Renal cortical epithelial cell (primary cell): Measurements from ENCODE around the gene ORC1. TPM values are rescaled to one million over a fixed set of nuclear protein-coding genes. Genes with fewer than 3 reads are reported as not detected.

Experiments
- DNase-seq: peaks from one replicate; pipeline ENCODE4 v3.0.0-alpha.2; 2011; ENCODE audit warnings: low read depth
- total RNA-seq: library from RNA; depleted of rRNA; stranded (reverse); fragments of >200 nt; gene quantifications from 2 replicates; pipeline ENCODE4 v1.2.3, GENCODE V29; 2014

The ORC1 gene
- total RNA-seq, 1 donor from 2014 or later = 0.45 TPM

DNA sequence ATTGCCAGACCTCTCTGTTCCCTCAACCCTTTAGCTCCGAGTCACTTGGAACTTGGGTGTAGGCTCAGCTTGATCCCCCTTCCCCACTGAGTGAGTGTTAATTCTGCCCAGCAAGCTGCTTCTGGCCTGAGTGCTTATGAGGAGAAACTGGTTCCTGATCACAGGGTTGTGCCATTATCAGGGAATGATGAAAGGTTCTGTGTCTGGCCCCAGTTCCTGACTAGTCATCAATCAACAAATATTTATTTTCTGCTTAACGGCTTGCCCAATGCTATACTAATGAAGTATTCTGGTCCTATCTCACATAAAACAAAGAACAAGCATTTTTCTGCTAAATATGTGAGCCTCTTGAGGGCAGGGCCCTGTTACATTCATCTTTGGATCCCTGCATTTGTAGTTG lies 59.0 kb downstream of the ORC1 start:
- DNase-seq = no peak

DNA sequence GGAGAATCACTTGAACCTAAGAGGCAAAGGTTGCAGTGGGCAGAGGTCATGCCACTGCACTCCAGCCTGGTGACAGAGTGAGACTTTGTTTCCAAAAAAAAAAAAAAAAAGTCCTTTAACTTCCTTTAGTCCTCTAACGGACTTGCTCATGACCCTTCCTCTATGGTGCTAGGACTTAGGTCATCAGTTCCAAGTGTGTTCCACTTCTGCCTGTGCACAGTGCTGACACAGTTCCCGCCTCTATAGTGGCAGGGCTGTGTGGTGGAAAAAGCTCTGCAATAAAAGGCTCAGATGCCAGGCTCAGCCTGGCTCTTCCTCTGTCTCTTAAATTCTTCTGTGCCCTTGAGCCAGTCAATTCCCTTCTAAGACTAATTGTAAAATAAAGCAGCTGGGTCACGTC lies 60.2 kb downstream of the ORC1 start:
- DNase-seq = no peak

DNA sequence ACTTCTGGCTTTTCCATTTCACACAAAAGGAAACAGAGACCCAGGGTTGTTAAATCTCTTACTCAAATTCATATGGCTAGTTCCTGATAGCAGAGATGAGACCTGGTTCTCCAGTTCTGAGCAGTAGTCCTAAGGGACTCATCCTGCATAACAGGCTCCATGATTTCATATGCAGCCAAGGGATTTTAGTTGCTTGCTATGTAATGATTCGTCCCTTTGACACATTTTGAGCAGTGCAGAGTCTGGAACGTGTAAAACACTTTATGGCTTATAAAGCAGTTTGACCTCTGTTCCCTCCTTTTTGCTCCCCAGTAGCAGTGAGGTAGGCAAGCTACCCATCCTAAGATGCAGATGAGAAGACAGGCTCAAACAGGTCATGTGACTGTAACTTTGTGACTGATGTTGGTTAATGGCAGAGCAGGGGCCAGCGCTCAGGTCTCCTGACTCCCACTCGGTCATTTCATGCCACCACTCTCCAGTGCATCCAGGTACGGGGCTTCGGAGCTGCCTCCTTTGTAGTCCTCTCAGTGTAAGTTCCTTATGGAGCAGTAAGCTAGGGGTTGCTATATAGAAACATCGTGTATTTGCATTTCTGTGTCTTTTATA lies 62.5 kb downstream of the ORC1 start:
- no peak for DNase-seq

DNA sequence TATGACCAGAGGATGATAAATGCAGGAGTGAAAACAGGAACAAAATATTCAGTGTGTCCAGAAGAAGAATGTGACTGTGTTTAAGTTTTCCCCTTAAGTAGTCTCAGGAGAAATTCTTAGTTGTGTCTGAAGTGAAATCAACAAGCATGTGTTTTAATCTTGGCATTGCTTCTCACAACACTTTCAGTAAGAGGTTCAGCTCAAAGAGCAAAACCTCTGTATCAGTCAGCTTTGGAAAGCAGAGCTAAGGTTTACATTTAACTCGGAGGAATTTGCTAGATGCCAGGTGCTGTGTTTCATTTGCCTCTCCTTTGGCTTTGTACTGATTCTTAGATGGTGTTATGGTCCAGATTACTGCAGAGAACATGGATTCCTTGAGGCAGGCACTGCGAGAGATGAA lies 66.8 kb downstream of the ORC1 start:
- DNase-seq = no peak

DNA sequence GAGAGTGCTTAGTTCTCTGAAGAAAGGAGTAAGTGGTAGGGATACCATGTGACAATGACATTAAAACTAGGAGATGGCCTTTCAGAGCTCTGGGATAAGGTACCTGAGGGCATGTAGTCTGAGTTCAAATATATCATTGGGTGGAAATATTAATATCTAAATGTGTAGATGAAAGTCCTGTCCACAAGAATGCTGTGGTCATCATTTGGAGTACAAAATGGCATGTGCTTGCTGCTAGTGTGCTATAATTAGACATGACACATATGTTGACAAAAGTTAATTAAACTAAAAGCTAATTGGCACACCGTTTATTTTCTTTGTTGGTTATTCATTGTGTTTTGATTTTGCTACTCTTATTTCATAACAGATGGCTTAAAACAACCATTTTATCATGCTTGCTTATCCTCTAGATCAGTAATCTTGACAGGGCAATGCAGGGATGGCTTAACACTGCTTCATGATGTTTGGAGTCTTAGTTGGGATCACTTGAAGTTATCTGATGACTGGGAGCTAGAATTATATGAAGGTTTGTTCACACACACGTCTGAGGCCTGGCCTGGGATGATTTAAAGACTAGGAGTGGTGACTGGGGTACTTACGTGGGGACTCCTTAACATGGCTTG lies 69.2 kb downstream of the ORC1 start:
- no peak for DNase-seq

DNA sequence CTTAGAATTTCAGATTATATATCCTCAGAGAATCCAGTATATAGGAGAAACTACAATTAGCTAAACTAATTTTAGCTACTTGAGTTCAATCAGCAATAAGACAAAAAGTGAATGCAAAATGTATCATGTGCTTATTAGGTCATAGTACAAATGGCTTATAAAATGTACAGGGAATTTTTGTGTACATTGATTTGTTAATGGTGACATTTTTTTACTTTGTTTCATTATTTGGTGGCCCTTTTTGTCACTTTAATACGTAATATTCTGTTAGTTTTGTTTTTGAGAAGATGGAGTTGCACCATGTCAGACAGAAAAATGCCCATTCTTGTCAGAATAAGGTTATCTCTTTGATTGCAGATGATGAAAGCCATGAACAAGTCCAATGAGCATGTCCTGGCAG lies 71.8 kb downstream of the ORC1 start:
- DNase-seq = no peak

DNA sequence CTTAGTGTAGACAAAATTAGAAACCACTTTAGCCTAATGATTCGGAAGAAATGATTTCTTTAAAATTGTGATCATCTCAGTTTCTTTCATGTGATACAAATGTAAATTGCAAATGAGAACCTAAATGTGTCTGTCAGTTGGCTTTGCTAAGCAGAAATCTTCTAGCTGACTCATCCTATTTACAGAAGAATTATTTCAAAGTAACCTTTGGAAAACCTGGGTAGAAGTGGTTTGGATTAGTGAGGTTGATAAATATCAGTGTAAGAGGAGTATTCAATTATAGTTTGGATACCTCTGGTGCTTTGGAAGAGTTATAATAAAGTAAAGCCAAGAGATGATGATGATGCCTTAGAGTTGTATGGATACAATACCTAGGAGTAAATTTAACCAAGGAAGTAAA lies 75.6 kb downstream of the ORC1 start:
- DNase-seq = peak; percentile 23

DNA sequence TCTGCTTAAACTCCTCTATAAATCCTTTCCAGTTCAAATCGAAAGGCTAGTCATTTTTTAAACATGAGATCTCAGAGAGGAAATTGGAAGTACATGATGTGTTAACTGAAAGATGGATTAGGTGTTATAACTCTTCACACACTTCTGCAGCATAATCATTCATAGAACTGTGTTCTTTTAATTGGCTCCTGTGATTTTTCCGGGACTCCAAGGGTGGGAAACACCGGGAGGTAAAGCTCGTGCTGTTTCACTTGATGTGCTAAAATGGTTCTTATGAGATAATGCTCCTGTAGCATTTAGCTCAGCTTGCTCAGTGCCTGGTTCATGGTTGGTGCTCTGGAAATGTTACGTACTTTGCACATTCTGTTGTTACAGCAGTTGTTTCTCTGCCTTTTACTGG lies 78.4 kb downstream of the ORC1 start:
- no peak for DNase-seq

DNA sequence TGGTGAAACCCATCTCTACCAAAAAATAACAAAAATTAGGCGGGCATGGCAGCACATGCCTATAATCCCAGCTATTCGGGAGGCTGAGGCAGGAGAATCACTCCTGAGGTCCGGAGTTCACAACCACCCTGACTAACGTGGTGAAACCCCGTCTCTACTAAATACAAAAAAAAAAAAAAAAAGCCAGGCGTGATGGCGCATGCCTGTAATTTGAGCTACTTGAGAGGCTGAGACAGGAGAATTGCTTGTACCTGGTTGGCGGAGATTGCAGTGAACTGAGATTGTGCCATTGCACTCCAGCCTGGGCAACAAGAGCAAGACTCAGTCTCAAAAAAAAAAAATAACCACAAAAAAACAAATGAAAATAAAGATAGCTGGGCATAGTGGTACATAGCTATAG lies 80.5 kb downstream of the ORC1 start:
- no peak for DNase-seq

Other genes starting within 250 kb of the ORC1 start
- 33.5 and 35.3 TPM in 2 replicates for gene CC2D1B, start 38.2 kb downstream of the ORC1 start, total RNA-seq
- gene PRPF38A, start 179 bp upstream of the ORC1 start, total RNA-seq = 5.4 and 14.1 TPM in 2 replicates
- 15.1 and 52.5 TPM in 2 replicates for gene TUT4, start 148.7 kb upstream of the ORC1 start, total RNA-seq
- 23.7 and 26.9 TPM in 2 replicates for gene GPX7, start 197.9 kb upstream of the ORC1 start, total RNA-seq
- not detected in 2 replicates for gene SHISAL2A, start 228.7 kb upstream of the ORC1 start, total RNA-seq